Endometrial microvascular endothelial cells (primary cell): ENCODE results near the gene SCPEP1. TPM values are rescaled to one million over a fixed set of nuclear protein-coding genes. Genes with fewer than 3 reads are reported as not detected.
"Not testable (repeated sequence)": the region's sequence is repeated elsewhere in the genome, so short reads cannot be mapped to it uniquely, and the experiment has no call there.

Source experiments
- in situ Hi-C: cut with HindIII; loops from 2 replicates; pipeline ENCODE4 v1.10.0; 2017; ENCODE audit warnings: low sequenced_read_pairs, low pct_unique_long_range_greater_than_20kb; ENCODE audit errors: inconsistent ontology term
- total RNA-seq: library from RNA; depleted of rRNA; stranded (reverse); fragments of >200 nt; gene quantifications from one replicate; pipeline ENCODE4 v1.2.3, GENCODE V29; 2015; ENCODE audit errors: inconsistent ontology term

Gene SCPEP1
- total RNA-seq, 1 donor from 2014 or later: 59.9 TPM

DNA sequence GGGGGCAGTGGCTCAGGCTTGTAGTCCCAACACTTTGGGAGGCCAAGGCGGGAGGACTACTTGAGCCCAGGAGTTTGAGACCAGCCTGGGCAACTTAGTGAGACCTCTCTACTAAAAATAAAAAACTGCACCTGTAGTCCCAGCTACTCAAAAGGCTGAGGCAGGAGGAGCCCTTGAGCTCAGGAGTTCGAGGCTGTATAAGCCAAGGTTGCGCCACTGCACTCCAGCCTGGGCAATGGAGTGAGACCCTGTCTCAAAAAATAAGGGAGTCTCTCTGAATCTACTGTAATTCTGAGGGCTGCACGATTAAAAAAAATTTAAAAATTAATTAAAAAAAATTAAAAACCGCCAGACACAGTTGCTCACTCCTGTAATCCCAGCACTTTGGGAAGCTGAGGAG lies 20.9 kb upstream of the SCPEP1 start:
- in situ Hi-C loops: no loop called here

- in situ Hi-C loops: no loop called here
Measured at GRCh38 chr17:56960596-56961538, 17.1 kb upstream of the SCPEP1 start, which contains the start of gene COIL. Gene COIL (minus strand): TSS chr17:56961050. CDS start chr17:56961019, 31 bp downstream.

- in situ Hi-C loops: not testable (repeated sequence)
Measured at GRCh38 chr17:56965241-56965640, 12.7 kb upstream of the SCPEP1 start.

DNA sequence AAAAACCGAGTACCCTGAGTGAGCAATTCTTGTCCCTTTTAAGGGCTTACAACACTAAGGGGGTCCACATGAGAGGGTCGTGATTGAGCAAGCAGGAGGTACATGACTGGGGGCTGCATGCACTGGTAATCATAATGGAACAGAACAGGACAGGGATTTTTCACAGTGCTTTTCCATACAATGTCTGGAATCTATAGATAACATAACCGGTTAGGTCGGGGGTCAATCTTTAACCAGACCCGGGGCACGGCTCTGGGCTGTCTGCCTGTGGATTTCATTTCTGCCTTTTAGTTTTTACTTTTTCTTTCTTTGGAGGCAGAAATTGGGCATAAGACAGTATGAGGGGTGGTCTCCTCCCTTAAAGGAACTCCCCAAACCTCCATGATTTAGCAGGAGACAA lies 12.2 kb upstream of the SCPEP1 start:
- in situ Hi-C loops: not testable (repeated sequence)

- in situ Hi-C loops: no loop called here
Measured at GRCh38 chr17:56966338-56966737, 11.6 kb upstream of the SCPEP1 start.

- in situ Hi-C loops: no loop called here
Measured at GRCh38 chr17:56970974-56971373, 7.0 kb upstream of the SCPEP1 start.

- in situ Hi-C loops: no loop called here
Measured at GRCh38 chr17:56972111-56972730, 5.7 kb upstream of the SCPEP1 start.

DNA sequence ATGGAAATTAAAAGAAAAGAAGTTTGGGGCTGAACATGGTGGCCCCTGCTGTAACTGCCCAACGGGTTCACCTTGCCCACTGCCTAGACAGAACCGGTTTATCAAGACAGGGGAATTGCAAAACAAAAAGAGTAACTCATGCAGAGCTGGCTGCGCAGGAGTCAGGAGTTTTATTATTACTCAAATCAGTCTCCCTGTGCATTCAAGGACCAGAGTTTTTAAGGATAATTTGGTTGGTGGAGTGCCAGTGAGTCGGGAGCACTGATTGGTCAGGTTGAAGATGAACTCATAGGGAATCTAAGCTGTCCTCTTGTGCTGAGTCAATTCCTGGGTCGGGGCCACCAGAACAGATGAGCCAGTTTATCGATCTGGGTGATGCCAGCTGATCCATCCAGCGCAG lies 4.4 kb upstream of the SCPEP1 start:
- in situ Hi-C loops: no loop called here

- in situ Hi-C loops: no loop called here
Measured at GRCh38 chr17:56974055-56974454, 3.9 kb upstream of the SCPEP1 start.

DNA sequence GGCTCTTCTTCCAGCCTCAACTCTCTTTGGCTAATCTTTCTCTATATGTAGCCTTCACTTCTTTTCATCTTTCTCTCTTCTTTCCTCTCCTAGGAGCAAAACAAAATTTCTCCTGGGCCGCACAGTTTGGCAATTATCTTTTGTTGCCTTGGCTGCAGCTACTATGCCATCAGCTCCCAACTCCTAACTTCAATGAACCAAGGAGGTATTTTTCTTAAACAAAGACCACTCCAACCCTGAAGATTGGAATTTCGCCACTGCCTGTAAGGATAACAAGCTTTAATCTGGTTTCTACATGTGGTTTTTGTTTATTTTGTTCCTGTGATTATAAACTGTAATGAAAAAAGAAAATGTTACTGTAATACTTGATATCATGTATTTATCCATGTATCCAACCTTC lies 2.3 kb upstream of the SCPEP1 start:
- in situ Hi-C loops: no loop called here

DNA sequence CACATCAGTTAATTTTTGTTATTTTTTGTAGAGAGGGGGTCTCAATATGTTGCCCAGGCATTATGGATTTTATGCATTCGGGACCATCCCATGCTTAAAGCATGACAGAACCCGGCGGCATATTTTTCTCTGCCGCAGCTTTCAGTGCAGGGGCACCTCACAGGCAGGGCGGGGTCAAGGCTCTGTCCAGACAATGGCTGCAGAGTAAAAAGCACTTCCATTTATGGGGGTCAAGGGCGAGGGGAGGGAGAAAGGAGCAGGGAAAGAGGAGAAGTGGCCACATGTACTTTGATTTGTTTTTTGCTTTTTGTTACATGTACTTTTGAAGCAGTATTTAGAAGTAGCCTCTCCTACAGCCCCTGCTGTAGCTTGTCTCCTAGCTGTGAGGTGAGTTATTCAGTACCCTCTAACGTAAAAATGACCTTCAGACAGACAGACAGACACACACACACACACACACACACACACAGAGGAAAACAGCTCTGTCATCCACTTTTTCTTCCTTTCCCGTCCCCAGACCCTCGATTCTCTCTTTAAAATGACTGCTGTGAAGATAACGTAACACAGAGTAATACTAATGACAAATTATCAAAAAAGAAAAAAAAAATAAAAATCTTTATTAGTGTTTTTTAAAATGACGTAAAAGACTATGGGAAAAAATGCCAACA lies 856 bp upstream of the SCPEP1 start:
- in situ Hi-C loops: no loop called here

- in situ Hi-C loops: no loop called here
Measured at GRCh38 chr17:56978441-56979090, 635 bp downstream of the SCPEP1 start.

GRCh38 chr17:56979091-56979480 lies 1.2 kb downstream of the SCPEP1 start:
- in situ Hi-C loops: no loop called here

DNA sequence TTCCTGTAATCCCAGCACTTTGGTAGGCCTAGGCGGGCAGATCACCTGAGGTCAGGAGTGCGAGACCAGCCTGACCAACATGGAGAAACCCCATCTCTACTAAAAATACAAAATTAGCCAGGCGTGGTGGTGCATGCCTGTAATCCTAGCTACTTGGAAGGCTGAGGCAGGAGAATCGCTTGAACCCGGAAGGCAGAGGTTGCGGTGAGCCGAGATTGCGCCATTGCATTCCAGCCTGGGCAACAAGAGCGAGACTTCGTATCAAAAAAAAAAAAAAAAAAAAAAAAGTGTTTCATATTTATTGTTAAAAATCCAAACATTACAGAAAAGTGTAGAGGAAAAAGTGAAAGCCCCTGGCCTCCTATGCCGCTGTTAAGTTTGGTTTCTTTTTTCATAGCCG lies 2.6 kb downstream of the SCPEP1 start:
- in situ Hi-C loops: not testable (repeated sequence)

DNA sequence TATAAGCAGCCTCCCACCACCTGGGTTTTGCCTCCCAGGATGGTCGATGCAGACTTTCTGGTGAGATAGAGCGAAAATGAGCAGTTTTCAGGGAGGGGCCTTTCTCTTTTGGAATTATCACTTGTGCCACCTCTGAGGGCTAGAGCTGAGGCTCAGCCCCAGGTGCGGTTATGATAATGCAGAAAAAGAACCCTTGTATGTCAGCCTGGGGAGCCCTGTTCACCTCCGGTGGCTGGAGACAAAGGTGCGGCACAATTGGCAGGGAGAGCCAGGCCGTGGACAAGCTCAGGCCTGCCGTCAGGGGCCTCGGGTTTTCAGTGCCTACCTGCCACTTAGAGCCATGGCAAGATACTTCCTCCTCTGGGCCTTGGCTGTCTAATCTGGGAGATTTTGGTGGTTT lies 4.4 kb downstream of the SCPEP1 start:
- in situ Hi-C loops: no loop called here

DNA sequence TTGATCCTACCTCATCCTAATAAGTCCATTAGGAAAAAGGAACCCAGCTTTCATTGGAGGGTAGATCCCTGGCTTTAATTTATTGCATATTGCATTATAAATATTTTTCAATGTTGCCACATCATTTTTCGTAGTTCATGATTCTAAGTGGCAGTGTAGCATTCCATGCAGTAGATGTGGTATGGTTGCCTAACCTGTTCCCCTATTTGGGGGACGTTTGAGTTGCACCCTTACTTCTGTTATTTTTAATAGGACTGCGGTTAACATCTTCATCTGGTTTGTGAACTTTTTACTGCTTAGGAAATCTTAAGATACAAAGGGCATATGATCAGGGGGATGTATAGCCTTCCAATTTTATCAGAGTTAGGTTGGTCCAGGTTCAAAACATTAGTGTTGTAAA lies 5.4 kb downstream of the SCPEP1 start:
- in situ Hi-C loops: no loop called here

DNA sequence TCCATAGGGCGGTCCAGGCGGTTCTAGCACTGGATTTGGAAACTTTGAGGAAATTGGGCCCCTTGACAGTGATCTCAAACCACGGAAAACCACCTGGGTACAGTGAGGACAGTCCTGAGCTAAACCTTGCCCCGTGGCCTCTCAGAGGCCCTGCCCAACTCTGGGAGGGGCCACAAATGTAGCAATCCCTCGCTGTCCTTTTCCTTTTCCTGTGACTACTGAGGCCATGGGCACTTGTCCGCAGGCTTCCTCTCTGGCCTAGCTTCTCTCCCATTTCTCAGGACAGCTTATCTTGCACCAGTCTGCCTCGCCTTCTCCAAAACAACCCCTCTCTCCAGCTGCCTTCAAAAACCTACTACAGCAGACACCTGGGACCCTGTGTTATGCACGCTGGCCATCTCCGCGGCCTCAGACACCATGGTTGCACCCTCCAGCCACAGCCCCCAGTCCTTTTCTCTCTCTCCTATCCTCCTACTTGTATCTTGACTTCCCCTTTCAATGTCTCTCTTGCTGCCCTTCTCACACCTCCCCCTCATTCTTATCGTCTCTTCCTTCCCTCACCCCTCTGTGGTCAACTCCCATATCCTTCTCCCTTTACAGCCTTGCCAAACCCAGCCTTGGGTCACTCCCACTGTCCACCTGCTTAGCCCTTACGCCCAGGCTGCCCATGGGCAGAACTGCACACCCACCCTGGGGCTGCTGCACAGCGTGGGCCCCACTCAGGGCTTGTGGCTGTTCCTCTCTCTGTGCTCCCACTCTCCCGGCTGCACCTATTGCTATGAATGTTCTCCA lies 7.6 kb downstream of the SCPEP1 start:
- in situ Hi-C loops: no loop called here

DNA sequence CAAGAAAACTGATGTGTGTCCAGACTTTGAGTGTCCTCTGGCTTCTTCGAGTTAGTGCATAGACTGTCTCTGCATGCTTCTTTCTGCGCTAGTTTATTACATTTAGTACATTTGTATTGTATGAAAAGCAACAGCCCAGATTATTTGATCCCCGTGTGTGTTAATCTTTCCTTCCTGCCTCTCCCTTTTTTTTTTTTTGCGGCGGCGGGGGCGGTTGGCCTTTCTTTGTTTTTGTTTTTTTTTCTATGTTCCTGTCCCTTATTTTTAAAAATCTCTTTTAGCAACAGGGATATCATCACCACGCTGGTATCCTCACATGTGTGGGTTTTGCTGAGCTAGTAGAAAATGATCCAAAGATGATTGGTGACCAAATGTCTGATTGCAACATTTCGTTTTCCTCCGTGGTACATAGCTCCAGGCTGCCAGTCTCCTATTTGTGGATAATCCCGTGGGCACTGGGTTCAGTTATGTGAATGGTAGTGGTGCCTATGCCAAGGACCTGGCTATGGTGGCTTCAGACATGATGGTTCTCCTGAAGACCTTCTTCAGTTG lies 9.4 kb downstream of the SCPEP1 start:
- in situ Hi-C loops: no loop called here
